Measurements from ENCODE around the gene SEMA6C. TPM values are rescaled to one million over a fixed set of nuclear protein-coding genes. Genes with fewer than 3 reads are reported as not detected.

Gene SEMA6C
- polyA plus RNA-seq, 1 donor from 2014 or later: not detected

GRCh38 chr1:151166505-151166956, 20.1 kb upstream of the SEMA6C start:
- H3K9me3 Mint-ChIP-seq: peaks cover 0 to 2% (median 0%) of the 10 kb centered on the region in 3 donors
- peaks cover 20 to 26% (median 23%) of the 10 kb centered on the region in 3 donors for H3K4me1 Mint-ChIP-seq
- peaks cover 11% of the 10 kb centered on the region for H3K36me3 Mint-ChIP-seq
- peak overlapping the region; percentile 97 to 100 (median 98) for H3K27ac Mint-ChIP-seq
- peak overlapping the region; percentile 95 to 99 (median 96) for H3K4me3 Mint-ChIP-seq
- H3K27me3 Mint-ChIP-seq: peaks cover 1% of the 10 kb centered on the region

- H3K27me3 Mint-ChIP-seq: peaks cover 1% of the 10 kb centered on the region
- peaks cover 21 to 27% (median 24%) of the 10 kb centered on the region in 3 donors for H3K4me1 Mint-ChIP-seq
- H3K9me3 Mint-ChIP-seq: peaks cover 0 to 2% (median 0%) of the 10 kb centered on the region in 3 donors
- H3K27ac Mint-ChIP-seq: peak within 1 kb of the TSS; percentile 97 to 100 (median 98)
- H3K4me3 Mint-ChIP-seq: peak within 1 kb of the TSS; percentile 95 to 99 (median 96)
- peaks cover 11% of the 10 kb centered on the region for H3K36me3 Mint-ChIP-seq
Observed at GRCh38 chr1:151165738-151166504, 19.5 kb upstream of the SEMA6C start, which contains the start of the genes LYSMD1 and SCNM1. Gene LYSMD1, minus strand, starts transcription at chr1:151165902. Its CDS starts 644 bp downstream, at chr1:151165258. Gene SCNM1, plus strand, starts transcription at chr1:151166144. Its CDS starts 9 bp downstream, at chr1:151166153.

GRCh38 chr1:151165281-151165737, 18.9 kb upstream of the SEMA6C start:
- Mint-ChIP-seq H3K27ac (peak overlapping the region; percentile 97 to 100 (median 98)), H3K9me3 (peaks cover 0 to 2% (median 0%) of the 10 kb centered on the region in 3 donors), H3K27me3 (peaks cover 1% of the 10 kb centered on the region), H3K4me3 (peak overlapping the region; percentile 95 to 99 (median 96)), H3K36me3 (peaks cover 11% of the 10 kb centered on the region), H3K4me1 (peaks cover 21 to 27% (median 24%) of the 10 kb centered on the region in 3 donors)

- H3K9me3 Mint-ChIP-seq: peaks cover 0 to 2% (median 0%) of the 10 kb centered on the region in 3 donors
Observed at GRCh38 chr1:151164732-151165280, 18.4 kb upstream of the SEMA6C start.

GRCh38 chr1:151159373-151159772, 12.9 kb upstream of the SEMA6C start:
- Mint-ChIP-seq H3K27ac (peak overlapping the region in 2 of 3 donors; percentile 72 to 78), H3K9me3 (no peaks in the 10 kb centered on the region), H3K4me3 (peak overlapping the region in 2 of 4 donors; percentile 49 to 86), H3K36me3 (peaks cover 13% of the 10 kb centered on the region), H3K4me1 (peaks cover 34 to 38% (median 36%) of the 10 kb centered on the region in 3 donors), H3K27me3 (no peaks in the 10 kb centered on the region)

More at GRCh38 chr1:151164732-151165280, 18.4 kb upstream of the SEMA6C start:
- Mint-ChIP-seq H3K4me3 (peak overlapping the region; percentile 13 to 99 (median 96)), H3K36me3 (peaks cover 11% of the 10 kb centered on the region), H3K4me1 (peaks cover 21 to 29% (median 25%) of the 10 kb centered on the region in 3 donors), H3K27ac (peak overlapping the region in 2 of 3 donors; percentile 59), H3K27me3 (peaks cover 1% of the 10 kb centered on the region)

GRCh38 chr1:151158751-151159251, 12.4 kb upstream of the SEMA6C start:
- Mint-ChIP-seq H3K4me1 (peaks cover 34 to 38% (median 36%) of the 10 kb centered on the region in 3 donors), H3K36me3 (peaks cover 13% of the 10 kb centered on the region), H3K27ac (peak overlapping the region in 1 of 3 donors; percentile 82), H3K4me3 (peak overlapping the region in 3 of 4 donors; percentile 86 to 94 (median 93)), H3K9me3 (no peaks in the 10 kb centered on the region), H3K27me3 (no peaks in the 10 kb centered on the region)

- no peaks in the 10 kb centered on the region for H3K27me3 Mint-ChIP-seq
- peaks cover 34 to 38% (median 36%) of the 10 kb centered on the region in 3 donors for H3K4me1 Mint-ChIP-seq
- H3K36me3 Mint-ChIP-seq: peaks cover 13% of the 10 kb centered on the region
Observed at GRCh38 chr1:151158326-151158725, 11.9 kb upstream of the SEMA6C start.

GRCh38 chr1:151157067-151157531, 10.7 kb upstream of the SEMA6C start:
- Mint-ChIP-seq H3K27me3 (no peaks in the 10 kb centered on the region), H3K27ac (peak overlapping the region; percentile 74 to 83 (median 79)), H3K4me1 (peaks cover 31 to 36% (median 31%) of the 10 kb centered on the region in 3 donors), H3K4me3 (peak overlapping the region; percentile 86 to 94 (median 93)), H3K36me3 (peaks cover 11% of the 10 kb centered on the region), H3K9me3 (no peaks in the 10 kb centered on the region)

More at GRCh38 chr1:151158326-151158725, 11.9 kb upstream of the SEMA6C start:
- peak overlapping the region in 2 of 3 donors; percentile 59 to 82 for H3K27ac Mint-ChIP-seq
- H3K4me3 Mint-ChIP-seq: peak overlapping the region; percentile 86 to 94 (median 93)
- H3K9me3 Mint-ChIP-seq: no peaks in the 10 kb centered on the region

- H3K9me3 Mint-ChIP-seq: no peaks in the 10 kb centered on the region
- H3K36me3 Mint-ChIP-seq: peaks cover 8% of the 10 kb centered on the region
- no peaks in the 10 kb centered on the region for H3K27me3 Mint-ChIP-seq
- H3K4me1 Mint-ChIP-seq: peaks cover 26 to 31% (median 31%) of the 10 kb centered on the region in 3 donors
- H3K27ac Mint-ChIP-seq: peak within 1 kb of the TSS; percentile 79 to 83 (median 80)
- H3K4me3 Mint-ChIP-seq: peak within 1 kb of the TSS; percentile 86 to 94 (median 93)
Observed at GRCh38 chr1:151156515-151156819, 10.0 kb upstream of the SEMA6C start, which contains the start of gene TNFAIP8L2. Gene TNFAIP8L2, plus strand, starts transcription at chr1:151156649. Its CDS starts 2,049 bp downstream, at chr1:151158698.

GRCh38 chr1:151147665-151148064, 1.2 kb upstream of the SEMA6C start:
- H3K27ac Mint-ChIP-seq: no peak overlapping the region
- peaks cover 4% of the 10 kb centered on the region for H3K27me3 Mint-ChIP-seq
- no peaks in the 10 kb centered on the region for H3K9me3 Mint-ChIP-seq
- peaks cover 0 to 10% (median 10%) of the 10 kb centered on the region in 3 donors for H3K4me1 Mint-ChIP-seq
- no peaks in the 10 kb centered on the region for H3K36me3 Mint-ChIP-seq
- H3K4me3 Mint-ChIP-seq: peak overlapping the region in 2 of 4 donors; percentile 84 to 97

GRCh38 chr1:151147132-151147503, 687 bp upstream of the SEMA6C start:
- Mint-ChIP-seq H3K9me3 (no peaks in the 10 kb centered on the region), H3K4me3 (peak overlapping the region; percentile 84 to 97 (median 93)), H3K27me3 (peaks cover 4% of the 10 kb centered on the region), H3K27ac (no peak overlapping the region), H3K4me1 (peaks cover 0 to 10% (median 10%) of the 10 kb centered on the region in 3 donors), H3K36me3 (no peaks in the 10 kb centered on the region)

- peak overlapping the region in 1 of 3 donors; percentile 69 for H3K27ac Mint-ChIP-seq
- H3K4me3 Mint-ChIP-seq: peak overlapping the region; percentile 84 to 97 (median 93)
- peaks cover 0 to 10% (median 10%) of the 10 kb centered on the region in 3 donors for H3K4me1 Mint-ChIP-seq
- H3K27me3 Mint-ChIP-seq: peaks cover 4% of the 10 kb centered on the region
- H3K9me3 Mint-ChIP-seq: no peaks in the 10 kb centered on the region
- no peaks in the 10 kb centered on the region for H3K36me3 Mint-ChIP-seq
Observed at GRCh38 chr1:151146072-151146411, 389 bp downstream of the SEMA6C start.

GRCh38 chr1:151145304-151146071, 943 bp downstream of the SEMA6C start:
- H3K4me3 Mint-ChIP-seq: peak overlapping the region; percentile 84 to 97 (median 93)
- peaks cover 0 to 10% (median 10%) of the 10 kb centered on the region in 3 donors for H3K4me1 Mint-ChIP-seq
- no peaks in the 10 kb centered on the region for H3K36me3 Mint-ChIP-seq
- H3K9me3 Mint-ChIP-seq: no peaks in the 10 kb centered on the region
- H3K27ac Mint-ChIP-seq: no peak overlapping the region
- peaks cover 4% of the 10 kb centered on the region for H3K27me3 Mint-ChIP-seq
